Dermis blood vessel endothelial cell (primary cell): ENCODE results near the gene PALLD. TPM values are rescaled to one million over a fixed set of nuclear protein-coding genes. Genes with fewer than 3 reads are reported as not detected.

Source experiments
- DNase-seq: peaks from one replicate; pipeline ENCODE4 v3.0.0; 2010
- total RNA-seq: library from RNA; depleted of rRNA; stranded (reverse); fragments of >200 nt; gene quantifications from 2 replicates; pipeline ENCODE4 v1.2.3, GENCODE V29; 2014

PALLD gene
- total RNA-seq, 1 donor from 2014 or later, result 15.7 TPM

DNA sequence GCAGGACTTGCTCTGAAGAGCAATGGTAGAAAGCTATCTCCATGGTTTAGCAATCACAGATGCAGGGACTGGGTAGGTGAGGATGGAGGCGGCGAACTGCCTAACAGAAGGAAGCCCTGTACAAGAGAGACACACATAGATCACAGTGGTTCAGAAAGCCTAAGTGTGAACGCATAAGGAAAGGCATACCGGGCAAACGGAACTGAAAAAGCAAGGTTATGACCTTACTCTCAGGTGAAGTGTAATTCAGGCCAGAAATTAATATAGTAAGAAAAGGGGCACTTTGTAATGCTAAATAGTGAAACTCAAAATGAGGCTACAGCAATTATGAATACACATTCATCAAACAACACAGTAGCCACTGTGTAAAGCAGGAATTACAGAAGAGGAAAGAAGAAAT, 126.6 kb downstream of the PALLD start:
- no peak for DNase-seq

DNA sequence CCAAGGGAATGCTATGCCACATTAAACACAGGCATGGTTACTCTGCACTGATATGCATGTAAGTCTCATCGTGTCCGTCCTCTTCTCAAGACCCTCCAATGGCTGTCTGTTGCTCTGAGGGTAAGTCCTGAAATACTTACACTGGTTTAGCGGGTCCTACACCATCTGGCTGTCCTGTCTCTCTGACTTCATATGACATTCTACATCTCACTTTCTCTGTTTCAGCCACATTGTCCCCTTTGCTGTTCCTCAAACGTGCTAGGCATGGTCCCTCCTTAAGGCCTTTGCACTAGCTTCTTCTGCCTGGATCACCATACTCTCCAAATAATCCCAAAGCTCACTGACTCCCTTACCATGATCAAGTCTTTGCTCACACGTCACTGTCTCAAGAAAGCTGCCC, 131.4 kb downstream of the PALLD start:
- no peak for DNase-seq

DNA sequence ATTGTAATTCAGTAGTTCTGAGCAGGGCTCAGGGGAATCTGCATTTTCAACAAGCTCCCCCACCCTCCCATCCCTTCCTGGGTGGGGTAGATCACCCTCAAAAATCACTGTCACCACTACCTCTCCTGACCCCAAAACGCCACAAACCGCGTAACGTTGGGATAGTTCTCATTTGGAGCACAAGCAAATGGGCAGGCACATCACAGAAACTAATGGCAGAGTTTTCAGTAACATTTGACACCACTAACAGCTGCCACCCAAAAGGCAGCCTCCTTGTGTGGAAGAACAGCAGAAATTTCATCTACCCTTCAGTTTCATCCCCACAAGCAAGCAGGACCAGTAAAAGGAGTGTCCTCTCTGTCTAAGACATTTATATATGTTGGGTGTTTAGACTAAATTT, 132.7 kb downstream of the PALLD start:
- DNase-seq, result no peak

DNA sequence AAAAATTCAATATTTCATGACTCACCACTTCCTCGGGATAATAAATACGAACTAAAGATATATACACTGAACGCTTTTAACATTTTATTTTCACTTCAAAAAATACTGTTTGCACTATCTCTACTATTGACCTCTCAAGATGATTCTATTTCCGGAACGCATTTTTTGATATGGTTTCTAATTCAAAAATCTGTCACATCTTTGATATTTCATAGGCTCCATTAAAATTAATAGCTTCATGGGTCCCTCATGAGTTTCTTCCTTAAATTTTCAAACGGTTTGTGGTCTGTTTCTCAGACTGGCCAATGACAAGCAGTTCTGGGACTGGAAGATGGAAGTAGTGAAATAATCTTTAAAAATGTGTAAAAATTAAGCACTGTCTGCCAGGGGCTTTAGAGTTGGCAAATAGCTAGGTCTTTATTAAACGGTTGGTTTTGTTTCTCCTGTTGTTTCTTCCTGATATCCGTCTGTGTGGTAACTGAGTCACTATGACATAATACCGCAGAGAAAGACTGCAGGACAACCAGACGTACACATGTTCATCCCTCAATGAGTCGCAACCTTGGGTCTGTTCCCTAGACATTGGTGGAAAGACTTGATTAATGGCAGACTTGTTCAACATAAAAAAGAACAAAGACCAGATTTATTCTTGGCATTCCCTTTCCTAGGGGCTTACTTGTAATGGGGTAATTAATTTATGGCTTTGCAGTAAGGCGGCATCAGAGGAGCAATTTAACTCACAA, 133.8 kb downstream of the PALLD start:
- DNase-seq, result peak; percentile 53

DNA sequence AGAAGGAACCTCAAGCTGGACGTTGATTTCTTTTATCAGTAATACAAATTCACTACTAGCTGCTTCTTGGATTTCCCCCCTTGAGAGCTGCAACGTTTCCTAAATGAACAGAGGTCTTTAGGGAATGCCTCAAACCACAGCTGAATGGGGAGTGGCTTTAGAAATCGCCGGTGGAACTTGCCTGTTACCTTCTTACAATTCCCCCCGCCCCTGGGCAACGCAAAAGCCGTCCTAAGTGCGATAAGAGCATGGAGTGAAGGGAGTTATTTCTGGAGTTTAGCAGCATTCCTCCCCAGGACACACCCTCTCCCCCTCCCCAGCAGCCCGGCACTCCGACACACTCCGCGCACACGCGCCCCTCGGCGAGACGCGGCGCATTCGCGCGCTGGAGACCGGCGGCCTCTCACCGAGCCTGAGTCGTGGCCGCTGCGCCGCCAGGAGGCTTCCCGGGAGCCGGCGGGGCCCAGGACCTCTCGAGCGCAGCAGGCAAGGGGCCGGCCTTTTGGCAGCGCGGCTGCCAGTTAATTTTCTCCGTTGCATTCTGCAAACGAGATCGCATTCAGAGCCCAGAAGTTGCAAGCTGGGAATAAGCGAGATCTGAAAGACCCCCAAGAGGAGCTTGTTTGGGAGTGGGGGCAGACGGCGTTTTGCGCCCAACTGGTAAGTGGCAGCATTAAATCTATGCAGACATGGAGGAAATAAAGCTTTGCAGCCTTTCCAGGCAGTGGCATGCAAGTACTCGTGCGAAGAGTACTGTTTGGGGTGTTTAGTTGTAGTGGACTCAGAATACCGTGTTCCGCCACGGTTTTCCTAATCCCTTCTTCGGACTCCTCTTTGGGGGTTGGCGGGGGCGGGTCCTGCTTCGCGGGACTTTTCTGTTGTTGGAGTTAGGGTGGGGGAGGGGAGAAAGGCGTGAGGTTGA, 134.7 kb downstream of the PALLD start:
- DNase-seq, result peak; percentile 73

DNA sequence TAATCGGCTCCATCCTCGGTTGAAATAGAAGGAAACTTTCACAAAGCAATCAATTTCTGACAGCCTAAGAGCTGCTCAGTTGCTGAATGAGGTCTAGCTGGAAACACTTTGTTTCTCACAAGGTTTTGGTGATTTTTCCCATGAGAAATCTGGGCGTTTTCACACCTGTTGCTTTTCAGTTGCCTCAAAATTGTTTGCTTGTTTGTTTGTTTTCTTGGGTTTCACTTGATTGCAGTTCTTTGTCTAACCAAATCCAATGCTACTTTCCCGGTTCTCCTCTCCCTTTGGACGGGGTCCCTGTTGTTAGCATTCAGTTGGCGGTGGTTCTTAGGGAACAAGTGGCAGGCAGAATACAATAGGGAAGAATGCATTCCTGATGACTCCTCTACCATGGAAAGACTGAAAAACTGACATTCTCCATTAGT, 135.5 kb downstream of the PALLD start:
- peak; percentile 18 for DNase-seq

DNA sequence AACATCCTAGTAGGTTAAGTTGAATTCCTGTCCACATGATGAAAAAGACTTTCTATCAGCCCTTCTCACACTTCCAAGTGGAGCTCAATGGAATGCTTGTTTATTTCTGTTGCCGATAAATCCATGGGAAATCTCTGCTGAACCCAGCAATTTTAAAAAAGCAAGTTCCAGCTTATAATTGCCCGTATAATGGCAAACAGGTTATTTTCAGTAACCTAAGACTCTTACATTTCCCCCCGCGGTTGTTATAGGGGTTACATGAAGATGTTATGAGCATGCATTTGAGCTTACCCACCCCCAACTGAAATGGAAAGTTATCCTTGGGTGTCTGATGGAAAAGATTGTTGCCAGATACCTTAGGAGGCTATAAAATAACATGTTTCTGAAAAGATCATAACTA, 136.2 kb downstream of the PALLD start:
- no peak for DNase-seq

DNA sequence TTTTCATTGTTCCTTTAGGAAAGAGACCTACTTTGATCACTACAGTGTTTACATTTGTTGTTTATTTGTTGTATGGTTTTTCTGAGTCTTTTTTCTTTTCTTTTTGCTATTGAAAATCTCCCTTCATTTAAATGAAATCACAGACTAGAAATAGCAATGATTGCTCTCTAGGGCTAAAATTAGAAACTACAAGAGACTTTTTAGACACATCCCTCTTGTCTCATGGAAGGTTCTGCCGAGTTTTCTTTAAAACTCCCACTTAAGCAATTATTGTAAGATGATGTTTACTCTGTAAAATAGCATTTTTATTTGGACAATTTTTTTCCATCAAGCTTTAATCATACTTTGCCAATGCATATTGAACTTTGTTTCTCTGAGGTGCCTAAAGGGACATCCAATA, 136.6 kb downstream of the PALLD start:
- no peak for DNase-seq

DNA sequence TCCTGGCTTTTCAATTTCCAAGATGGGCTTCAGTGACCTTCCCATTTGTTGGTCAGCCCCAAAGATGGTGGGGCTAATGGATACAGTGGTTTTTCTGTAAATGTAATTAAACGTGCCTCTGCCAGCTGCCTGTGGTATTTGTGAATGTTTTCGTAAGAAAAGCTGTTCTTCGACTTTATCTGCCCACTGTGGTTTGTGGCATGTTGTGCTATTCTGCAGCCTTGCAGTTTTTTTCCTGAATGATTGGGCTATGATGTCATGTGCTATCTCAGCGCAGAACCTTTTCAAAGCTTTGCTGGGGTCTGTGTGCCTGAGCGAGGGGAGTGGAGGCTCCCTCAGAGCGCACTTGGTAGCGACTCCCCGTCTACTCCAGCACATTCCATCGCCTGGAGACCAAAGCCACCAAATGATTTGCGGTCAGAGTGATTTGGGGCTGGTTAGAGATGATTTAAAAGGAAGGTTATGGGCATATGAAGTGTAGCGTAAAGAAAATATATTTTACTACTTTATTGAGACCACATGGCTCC, 137.5 kb downstream of the PALLD start:
- no peak for DNase-seq

DNA sequence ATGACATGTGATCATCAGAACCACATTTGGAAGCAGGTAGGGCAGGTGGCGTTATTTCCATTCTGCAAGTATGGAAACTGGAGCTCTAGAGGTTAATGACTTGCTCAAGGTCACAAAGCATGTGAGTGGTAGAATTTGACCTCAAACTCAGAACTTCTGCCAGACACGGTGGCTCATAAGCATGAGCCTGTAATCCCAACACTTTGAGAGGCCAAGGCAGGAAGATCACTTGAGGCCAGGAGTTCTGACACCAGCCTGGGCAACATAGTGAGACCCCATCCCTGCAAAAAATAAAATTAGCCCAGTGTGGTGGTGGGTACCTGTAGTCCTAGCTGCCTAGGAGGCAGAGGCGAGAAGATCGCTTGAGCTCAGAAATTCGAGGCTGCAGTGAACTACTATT, 139.2 kb downstream of the PALLD start:
- no peak for DNase-seq

DNA sequence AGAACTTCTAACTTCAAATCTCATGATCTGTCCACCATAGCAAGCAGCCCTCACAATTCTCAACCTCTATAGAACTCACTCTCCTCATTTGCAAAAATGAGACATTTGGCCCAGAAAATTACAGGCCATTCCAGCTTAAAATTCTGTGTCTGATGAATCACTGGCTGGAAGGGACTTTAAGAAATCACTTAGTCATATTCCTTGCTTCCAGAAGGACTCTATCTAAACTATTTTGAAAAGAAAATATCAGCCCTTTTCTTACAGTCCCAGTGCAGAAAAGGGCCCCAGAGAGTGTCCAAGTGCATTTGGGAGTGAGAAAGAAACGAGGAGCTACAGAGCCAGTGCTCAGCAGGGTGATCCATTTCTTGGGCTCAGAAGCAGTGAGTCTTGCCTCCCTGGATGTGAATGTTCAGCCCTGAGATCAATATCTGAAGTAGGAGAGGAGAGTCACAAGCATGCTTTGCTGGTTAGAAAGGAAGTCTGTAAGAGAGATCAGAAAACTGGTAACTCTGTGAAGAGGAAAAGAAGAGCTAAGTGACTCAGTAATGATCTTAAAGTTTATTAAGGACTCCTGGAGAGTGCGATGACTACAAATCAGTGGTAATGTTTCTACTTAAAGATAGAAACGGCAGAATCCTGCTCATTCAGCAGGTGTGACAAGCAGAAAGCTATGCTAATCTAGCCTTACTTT, 139.8 kb downstream of the PALLD start:
- peak; percentile 27 for DNase-seq

DNA sequence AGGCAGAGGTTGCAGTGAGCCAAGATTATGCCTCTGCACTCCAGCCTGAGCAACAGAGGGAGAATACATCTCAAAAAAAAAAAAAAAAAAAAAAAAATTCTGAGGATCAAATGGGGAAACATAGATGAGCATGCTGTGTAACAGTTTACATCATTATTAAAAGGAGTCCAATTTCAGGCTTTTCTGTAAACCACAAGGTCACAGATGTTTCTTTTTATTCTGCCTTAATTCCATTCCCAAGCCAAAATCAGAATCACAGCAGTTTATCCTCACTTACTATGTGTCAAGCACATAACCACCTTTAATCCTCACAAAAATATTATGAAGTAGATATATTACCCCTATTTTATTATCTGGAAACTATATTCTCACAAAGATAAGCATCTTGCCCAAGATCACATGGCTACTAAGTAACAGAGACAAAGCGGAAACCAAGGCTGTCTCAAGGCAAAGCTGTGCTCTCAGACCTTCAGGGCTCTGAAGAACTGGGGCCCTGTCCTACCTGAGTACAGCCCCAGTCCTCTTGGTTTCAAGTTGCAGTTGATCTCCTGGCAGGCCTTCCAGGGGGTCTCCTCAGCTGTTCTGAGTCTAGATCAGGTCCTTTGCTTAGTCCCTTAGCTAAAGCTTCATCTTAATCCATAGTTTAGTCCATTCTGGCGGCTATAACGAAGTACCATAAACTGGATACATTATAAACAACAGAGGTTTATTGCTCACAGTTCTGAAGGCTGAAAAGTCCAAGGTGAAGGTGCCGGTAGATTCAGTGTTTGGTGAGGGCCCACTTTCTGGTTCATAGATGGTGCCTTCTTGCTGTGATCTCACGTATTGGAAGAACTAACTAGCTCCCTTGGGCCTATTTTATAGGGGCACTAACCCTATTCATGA, 141.3 kb downstream of the PALLD start:
- DNase-seq, result no peak

DNA sequence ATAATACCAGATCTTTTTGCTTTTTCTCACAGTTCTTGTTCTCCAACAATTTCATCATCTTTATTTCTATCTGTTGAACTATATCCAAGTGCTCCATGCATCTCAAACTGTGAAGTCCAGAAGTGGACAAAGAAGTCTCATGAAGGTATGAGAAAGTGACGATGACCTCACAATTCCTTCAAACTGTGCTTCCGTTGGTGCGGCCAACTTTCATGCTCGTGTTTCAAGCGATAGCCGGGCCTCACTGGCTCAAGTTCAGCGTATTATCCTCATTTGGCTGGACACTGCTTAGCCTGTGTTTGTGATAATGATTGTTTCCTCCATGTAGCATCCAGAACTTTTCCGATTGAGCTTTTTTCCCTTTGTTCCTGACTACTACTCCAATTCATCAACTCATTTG, 143.1 kb downstream of the PALLD start:
- DNase-seq, result no peak

DNA sequence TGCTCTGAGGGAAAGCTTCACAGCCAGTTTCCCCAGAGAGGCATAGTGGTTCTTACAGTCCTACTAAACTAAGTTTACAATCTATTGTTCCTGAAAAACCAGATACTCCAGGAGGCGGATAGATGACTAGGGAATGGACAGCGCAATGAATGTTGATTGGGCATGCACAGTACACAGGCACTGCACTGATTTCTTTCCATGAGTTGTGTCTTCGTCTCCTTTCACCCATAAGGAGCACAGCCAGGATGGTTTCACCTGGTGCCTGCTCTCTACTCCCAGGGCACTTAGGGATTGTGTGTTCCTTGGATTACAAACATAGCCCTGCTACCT, 144.9 kb downstream of the PALLD start:
- no peak for DNase-seq

DNA sequence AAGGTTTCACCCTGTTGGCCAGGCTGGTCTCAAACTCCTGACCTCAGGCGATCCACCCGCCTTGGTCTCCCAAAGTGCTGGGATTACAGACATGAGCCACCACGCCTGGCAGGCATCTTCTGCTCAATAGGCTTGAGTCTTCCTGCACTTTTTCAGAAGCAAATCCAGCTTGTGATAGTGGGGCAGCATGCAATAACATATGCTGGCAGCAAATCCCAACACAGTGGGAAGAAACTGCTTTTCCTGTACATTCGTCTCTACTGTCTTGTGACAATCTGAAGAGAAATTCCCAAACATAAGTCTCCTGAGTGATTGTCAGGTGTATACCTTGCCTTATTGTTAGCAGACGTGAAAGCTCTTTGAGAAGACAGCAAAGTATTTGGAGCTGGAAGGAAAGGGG, 145.7 kb downstream of the PALLD start:
- no peak for DNase-seq

DNA sequence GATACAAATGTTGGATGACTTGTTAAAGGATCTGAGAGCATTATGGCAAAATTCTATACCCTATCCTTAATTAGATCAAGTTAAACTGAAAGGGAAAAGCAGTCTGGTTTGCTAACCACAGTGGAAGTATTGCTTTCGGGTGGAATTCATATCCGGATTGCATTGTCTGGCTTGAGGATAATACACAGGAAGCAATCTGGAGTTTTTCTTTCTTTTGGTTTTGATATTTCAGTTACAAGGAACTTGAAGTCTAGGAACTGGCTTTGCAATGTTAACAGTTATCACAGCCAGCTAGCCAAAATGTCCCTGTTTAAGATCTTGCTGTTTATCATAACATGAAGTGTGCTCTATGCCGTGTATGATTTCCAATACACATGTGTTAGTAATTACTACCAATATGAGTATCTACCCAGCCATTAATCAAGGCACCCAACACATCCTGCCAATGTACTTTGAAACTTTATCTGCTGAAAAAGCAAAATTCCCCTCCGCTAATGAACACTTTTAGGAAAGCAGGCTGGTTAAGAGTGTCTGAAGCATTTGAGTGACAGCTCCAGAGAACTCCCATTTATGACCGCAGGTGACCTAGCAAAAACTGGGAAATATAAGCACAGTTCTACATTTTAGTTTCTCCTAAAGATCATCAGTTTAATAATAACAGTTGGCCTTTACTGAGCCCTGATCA, 146.4 kb downstream of the PALLD start:
- DNase-seq, result peak; percentile 55

DNA sequence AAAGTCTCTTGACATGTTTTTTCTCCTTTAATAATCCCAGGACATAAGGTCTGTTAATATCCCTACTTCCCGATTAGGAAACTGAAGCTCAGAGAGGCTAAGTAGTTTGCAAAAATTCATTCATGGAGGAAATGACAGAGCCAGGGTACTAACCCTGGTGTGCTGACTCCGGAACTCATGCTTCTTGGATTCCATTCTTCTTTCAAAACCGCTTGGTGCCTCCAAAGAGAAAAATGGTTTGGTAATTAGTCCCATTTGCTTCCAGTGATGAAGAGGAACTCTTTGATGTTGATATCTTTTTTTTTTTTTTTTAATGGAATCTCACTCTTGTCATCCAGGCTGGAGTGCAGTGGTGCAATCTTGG, 146.9 kb downstream of the PALLD start:
- no peak for DNase-seq

DNA sequence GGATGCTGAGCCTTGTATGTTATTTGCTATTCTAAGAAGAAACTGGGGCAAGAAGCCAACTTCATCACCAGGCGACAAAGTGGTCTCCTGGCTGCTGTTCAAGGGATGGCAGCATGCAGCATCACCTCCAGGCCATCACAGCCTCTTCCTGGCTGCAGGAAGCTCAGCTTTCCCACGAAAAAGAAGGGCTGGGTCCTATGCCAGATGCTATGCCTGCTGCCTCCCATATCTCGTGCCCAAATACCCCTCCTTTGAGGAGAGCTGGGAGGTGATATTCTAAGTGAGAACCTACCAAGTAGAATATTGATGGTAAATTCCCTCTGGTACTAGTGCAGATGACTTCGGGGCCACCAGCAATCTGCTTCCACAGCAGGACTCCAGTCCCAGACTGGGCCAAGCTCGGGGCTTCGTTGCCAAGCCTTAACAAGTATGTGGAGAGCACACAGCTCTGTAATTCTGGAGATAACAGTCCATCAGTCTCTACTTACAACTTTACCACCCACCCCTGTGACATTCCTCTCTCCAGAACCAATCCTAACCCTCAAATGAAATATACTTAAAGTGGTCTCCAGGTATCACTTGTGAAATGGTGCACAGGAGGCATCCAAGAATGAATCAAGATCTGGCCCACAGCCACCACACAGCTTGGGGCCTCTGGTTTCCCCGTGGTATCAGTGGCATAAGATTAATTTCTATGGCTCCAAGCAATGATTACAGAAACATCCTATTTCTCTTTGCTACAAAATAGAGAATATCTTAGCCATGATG, 149.3 kb downstream of the PALLD start:
- DNase-seq, result no peak

DNA sequence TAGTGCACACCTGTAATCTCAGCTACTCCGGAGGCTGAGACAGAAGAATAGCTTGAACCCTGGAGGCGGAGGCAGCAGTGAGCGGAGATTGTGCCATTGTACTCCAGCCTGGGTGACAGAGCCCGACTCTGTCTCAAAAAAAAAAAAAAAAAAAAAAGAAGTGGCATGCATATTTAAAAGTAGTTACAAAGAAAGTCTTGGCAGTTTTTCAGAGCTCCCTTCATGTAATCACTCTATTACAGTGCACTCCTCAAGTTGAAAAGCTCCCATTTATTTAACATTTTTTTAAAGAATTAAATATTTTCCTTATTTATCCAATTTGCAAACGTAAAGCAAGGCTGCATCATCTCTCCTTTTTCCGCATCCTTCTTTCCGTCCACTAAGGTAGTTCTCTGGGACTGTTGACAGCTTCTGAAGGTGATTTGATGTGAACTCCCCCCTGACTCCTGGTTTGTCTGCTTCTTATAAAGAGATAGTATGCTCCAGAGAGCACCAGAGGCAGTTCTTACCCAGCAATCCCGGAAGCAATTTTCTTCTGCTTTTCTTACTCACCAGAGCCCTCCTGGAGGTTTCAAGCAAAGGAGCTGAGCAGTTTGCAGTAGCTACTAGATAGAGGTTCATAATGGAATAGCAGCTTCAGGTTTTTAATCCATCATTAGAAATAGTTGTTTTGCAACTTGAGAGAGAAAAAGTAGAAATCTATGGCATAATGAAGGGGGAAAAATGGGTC, 151.0 kb downstream of the PALLD start:
- DNase-seq, result no peak

DNA sequence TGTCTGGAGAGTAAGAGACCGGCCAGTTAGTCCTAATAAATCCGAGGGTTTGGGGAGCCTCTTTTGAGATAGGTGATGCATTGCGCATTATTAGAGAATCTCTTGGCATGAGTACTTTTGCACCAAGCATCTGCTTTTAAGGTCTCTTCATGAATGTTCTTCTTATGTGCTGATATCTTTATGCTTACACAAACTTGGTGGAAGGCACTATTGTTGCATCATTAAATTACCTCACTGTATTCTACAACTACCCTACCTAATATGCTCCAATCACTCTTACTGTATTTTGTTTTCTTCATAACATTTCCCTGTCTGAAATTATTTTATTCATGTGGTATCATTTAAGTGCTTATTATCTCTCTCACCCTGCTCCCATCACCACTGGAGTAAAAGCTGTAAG, 151.6 kb downstream of the PALLD start:
- no peak for DNase-seq
